CD4-positive, alpha-beta T cell treated with Interleukin-21 for 1 hour (primary cell): Measurements from ENCODE around the gene SBNO2.

Experiments used
- DNase-seq: peaks from one replicate; pipeline ENCODE4 v3.0.0-alpha.2; 2020

Gene SBNO2

DNA sequence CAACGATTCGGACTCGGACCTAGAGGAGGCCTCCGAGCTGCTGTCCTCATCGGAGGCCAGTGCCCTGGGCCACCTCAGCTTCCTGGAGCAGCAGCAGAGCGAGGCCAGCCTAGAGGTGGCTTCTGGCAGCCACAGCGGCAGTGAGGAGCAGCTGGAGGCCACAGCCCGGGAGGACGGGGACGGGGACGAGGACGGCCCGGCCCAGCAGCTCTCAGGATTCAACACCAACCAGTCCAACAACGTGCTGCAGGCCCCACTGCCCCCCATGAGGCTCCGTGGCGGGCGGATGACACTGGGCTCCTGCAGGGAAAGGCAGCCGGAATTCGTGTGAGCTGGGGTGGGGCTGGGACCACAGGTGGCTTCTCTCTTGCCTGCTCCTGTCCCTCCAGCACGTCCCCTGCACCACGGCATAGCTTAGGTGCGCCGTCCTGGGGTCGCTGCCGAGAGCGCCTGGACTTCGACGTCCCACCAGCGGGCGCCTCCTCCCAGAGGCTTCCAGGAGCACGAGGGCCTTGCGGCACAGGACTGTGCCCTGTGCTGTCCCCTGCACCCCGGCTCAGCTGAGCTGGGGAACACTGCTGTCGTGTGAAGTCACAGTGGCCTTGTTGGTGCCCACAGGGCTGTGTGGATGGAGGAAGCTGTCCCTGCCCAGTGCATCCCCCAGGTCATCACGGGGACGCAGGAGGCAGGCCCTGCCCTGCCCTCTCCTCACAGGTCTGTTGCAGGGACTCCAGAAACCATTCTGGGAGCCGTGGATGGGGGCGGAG is 88.2 kb downstream of the SBNO2 start:
- DNase-seq = no peak

DNA sequence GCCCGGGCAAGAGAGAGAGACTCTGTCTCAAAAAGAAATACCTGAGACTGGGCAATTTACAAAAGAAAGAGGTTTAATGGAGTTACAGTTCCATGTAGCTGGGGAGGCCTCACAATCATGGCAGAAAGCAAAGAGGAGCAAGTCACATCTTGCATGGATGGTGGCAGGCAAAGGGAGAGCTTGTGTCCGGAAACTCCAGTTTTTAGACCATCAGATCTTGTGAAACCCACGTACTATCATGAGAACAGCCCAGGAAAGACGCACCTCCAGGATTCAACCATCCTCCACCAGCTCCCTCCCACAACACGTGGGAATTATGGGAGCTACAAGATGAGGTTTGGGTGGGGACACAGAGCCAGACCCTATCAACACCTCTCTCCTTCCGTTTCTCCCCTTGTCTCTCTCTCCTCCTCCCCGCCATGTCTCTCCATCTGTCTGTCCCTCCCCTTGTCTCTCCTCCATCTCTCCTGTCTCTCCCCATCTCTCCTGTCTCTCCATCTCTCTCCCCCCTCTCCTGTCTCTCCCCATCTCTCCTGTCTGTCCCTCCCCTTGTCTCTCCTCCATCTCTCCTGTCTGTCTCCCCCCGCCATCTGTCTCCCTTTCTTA is 88.9 kb downstream of the SBNO2 start:
- DNase-seq = no peak

DNA sequence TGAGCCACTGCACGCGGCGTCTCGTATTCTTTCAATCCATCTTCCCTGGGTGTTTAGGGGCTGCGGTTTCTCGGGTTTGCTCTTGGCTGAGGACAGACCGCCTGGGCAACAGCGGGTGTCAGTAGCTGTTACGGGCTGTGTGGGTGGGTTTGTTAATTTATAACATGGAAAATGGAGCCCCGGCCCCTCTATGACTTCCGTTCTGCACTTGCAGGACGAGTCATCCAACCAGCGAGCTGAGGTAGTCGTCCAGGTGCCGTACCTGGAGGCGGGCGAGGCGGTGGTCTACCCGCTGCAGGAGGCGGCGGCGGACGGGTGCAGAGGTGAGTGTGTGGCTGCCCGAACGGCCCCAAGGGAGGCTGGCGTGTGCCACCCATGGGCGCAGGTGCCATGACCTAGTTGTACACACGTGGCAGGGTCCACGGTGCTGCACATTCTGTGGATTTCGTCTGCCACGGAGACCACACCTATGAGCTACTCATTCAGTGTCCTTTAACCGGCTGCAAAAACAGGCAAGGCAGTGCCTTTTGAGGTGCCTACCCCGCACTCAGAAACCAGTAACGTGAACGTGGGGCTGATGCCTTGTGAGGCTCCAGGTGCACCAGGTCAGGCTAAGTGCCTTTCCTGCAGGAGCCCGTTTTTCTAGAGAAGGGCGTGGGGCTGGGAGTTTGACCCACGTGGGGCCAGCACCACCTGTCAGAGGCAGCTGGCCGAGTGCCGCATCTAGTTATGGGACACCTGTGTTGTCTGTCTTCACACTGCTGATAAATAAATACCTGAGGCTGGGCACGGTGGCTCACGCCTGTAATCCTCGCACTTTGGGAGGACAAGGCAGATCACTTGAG is 89.8 kb downstream of the SBNO2 start:
- DNase-seq = no peak

DNA sequence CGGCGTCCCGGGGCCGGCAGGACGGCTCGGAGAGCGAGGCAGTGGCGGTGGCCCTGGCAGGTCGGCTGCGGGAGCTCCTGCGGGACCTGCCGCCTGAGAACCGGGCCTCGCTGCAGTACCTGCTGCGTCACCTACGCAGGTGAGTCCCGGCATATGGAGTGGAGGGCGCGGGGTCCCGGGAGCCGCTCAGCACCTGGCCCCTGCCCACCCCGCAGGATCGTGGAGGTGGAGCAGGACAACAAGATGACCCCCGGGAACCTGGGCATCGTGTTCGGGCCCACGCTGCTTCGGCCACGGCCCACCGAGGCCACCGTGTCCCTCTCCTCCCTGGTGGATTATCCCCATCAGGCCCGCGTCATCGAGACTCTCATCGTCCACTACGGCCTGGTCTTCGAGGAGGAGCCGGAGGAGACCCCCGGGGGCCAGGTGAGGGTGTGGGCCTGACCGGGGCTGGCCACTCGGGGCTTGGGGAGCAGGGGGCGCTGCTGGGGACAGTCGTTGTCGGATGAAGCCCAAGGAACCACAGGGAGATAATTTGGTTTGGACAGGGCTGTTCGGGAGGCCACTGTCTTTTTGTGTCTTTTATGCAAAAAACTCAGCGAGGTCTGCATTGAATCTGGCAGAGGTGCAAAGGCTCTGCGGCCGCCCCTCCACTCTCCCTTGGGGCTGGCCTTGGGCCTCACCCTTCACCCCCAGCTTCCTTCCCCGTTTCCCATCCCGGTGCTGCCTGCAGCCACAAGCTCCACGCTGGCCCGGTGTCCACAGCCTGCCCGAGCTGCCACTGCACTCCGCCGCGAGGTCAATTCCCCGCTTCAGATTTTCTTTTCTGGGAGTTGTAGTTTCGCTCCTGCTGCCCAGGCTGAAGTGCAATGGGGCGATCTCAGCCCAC is 90.9 kb downstream of the SBNO2 start:
- no peak for DNase-seq

DNA sequence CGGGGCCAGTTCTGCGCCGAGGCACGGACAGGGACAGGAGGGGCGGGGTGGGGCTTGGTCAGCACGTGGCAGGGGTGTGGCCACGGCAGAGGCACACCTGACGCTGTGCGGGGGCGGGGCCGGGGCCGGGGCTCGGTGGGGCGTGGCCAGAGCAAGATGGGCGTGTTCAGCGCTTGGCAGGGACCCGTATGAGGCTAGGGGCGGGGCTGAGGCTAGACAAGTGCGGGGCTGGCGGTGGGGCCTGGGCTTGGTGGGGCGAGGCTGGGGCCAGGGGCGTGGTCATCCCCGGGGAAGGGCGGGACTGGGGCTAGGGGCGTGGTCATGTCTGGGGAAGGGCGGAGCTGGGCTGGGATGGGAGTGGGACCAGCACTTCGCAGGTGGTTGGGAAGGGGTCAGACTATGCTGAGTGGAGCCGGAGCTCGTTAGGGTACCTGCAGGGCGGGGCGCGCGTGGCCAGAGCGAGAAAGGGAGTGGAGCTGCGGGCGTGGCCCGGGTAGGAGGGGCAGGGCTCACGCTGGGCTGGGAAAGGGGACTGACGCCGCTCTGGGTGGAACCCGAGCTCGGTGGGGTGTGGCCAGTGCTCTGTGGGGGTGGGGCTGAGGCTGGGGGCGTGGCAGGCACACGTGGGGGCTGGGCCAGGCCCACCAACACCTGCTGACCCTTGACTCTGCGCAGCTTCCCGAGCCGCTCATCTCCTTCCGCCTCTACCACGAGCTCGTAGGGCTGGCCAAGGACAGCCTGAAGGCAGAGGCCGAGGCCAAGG is 91.7 kb downstream of the SBNO2 start:
- DNase-seq = peak; percentile 90

DNA sequence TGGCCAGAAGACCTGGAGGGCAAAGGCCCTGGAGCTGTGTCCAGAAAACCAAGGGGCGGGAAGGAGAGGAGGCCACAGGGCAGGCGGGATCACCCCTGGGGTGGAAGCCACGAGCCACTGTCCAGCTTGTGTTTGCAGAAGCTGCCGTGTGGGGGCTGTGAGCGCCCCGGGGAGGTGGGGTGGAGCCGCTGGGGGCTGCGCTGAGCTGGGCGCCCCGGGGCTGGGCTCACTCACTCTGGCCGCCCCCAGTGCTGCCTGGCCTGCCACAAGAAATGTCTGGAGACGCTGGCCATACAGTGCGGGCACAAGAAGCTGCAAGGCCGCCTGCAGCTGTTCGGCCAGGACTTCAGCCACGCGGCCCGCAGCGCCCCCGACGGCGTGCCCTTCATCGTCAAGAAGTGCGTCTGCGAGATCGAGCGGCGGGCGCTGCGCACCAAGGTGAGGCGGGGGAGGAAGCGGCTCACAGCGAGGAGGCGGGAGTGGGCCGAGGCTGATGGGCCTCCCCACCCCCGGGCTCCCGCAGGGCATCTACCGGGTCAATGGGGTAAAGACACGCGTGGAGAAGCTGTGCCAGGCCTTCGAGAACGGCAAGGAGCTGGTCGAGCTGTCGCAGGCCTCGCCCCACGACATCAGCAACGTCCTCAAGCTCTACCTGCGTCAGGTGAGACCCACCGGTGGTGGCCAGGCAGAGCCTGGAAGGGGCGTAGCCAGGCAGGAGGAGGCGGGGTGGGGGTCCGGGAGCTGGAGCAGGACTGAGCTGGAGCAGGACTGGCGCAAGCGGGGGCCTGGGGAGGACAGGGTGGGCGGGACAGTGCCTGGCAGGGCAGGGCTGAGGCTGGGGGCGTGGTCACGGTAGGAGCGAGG is 92.5 kb downstream of the SBNO2 start:
- DNase-seq = no peak

DNA sequence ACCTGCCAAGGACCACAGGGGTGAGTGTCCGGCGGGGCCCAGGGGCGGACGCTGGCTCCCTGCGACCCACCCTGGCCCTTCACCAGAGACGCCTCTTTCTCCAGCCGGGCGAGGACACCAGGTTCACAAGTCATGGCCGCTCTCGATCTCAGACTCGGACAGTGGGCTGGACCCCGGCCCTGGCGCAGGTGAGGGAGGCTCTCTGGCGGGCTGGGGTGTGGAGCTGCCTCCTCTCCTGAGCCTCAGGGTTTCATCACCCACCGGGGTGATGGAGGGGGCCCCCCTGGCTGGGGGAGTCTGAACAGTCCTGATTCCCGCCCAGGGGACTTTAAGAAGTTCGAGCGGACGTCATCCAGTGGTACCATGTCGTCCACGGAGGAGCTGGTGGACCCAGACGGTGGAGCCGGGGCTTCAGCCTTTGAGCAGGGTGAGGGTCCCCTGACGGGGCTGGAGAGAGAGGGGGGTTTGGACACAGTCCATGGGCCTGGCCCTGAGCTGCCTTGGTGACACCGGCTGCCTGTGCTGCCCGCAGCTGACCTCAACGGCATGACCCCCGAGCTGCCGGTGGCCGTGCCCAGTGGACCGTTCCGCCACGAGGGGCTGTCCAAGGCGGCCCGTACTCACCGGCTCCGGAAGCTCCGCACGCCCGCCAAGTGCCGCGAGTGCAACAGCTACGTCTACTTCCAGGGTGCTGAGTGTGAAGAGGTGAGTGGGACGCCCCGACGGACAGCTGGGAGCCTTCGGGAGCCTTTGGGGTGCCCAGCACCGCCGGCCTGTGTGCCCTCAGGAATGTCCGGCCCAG is 93.5 kb downstream of the SBNO2 start:
- no peak for DNase-seq

DNA sequence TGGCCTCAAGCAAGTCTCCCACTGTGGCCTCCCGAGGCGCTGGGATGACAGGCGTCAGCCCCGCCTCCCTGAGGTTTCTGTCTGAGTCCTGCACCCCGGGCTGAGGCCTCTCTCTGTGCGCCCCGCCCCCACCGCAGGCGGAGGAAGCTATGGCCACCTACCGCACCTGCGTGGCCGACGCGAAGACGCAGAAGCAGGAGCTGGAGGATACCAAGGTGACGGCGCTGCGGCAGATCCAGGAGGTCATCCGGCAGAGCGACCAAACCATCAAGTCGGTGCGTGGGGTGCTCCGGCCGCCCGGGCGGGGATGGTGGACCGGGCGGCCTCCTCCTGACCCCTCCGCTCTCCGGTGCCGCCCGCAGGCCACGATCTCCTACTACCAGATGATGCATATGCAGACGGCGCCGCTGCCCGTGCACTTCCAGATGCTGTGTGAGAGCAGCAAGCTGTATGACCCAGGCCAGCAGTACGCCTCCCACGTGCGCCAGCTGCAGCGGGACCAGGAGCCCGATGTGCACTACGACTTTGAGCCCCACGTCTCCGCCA is 94.4 kb downstream of the SBNO2 start:
- DNase-seq = peak; percentile 71

DNA sequence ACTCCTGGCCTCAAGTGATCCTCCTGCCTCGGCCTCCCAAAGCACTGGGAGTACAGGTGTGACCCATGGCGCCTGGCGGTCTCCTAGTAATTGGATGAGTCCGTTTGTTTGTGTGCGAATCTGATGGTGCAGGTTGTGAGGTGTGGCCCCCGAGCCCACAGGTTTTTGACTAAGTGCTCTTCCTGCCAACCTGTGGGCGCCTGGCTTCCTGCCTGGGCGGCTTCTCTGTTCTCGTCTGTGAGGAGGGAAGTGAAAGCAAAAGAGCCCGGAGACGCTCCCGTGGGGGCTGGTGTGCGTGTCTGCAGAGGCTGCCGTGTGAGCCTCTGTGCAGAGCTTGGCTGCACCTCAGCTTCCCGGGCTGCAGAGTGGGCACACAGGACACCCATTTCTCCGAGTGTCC is 97.1 kb downstream of the SBNO2 start:
- peak; percentile 95 for DNase-seq

DNA sequence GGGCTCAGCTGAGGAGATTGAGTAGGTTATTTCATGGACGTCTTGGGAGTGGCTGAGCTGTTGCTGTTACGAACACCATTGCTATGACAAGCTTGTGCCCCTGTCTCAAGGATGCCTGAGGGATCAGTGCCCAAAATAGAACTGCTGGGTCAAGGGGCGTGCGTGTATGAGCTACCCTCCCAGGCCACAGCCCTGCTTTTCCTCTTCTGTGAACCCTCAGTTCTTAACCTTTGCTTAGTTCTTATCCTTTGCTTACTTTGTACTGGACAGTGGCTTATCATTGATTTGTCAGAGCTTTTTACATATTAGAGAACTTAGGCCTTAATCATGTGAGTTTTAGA is 98.1 kb downstream of the SBNO2 start:
- no peak for DNase-seq

DNA sequence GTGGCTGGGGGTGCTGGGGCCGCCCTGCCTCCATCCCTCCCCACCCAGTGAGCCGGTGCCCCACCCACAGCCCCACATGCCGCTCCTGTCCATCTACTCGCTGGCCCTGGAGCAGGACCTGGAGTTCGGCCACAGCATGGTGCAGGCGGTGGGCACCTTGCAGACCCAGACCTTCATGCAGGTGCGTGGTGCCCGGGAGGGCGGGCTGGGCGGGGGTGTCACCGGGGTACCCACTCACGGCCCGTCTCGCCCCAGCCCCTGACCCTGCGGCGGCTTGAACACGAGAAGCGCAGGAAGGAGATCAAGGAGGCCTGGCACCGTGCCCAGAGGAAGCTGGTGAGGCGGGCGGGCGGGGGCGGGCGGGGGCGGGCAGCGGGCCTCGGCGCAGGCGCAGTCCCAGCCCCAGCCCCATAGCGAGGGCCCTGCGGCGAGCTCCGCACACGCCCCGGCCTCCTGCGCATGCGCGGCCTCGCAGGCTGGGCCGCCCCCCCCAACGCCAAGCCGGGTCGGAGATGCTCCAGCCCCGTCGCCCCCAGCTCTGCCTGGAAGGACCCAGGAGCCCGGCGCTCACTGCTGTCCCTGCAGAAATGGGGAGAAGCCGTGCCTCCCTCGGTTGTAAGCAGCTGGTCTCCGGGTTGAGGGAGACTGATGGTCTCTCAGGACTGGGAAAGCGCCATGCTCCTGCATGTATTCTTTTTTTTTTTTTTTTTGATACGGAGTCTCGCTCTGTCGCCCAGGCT is 99.4 kb downstream of the SBNO2 start:
- DNase-seq = peak; percentile 94

DNA sequence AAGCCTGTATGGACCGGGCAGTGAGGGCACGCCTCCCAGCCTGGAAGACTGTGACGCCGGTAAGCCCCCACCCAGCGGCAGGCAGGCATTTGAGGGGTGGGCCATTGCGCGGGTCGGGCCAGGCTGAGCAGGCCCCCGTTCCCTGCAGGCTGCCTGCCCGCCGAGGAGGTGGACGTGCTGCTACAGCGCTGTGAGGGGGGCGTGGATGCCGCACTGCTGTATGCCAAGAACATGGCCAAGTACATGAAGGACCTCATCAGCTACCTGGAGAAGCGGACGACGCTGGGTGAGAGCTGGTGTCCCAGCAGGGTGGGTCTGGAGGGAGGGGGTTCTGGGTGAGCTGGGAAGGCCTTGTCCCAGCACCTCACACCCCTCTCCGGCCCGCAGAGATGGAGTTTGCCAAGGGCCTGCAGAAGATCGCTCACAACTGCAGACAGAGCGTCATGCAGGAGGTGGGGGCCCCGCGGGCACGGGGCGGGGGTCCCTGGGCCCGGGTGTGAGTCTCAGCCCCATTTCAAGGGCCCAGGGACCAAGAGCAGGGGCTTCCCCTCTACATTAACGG is 100.0 kb downstream of the SBNO2 start:
- no peak for DNase-seq

DNA sequence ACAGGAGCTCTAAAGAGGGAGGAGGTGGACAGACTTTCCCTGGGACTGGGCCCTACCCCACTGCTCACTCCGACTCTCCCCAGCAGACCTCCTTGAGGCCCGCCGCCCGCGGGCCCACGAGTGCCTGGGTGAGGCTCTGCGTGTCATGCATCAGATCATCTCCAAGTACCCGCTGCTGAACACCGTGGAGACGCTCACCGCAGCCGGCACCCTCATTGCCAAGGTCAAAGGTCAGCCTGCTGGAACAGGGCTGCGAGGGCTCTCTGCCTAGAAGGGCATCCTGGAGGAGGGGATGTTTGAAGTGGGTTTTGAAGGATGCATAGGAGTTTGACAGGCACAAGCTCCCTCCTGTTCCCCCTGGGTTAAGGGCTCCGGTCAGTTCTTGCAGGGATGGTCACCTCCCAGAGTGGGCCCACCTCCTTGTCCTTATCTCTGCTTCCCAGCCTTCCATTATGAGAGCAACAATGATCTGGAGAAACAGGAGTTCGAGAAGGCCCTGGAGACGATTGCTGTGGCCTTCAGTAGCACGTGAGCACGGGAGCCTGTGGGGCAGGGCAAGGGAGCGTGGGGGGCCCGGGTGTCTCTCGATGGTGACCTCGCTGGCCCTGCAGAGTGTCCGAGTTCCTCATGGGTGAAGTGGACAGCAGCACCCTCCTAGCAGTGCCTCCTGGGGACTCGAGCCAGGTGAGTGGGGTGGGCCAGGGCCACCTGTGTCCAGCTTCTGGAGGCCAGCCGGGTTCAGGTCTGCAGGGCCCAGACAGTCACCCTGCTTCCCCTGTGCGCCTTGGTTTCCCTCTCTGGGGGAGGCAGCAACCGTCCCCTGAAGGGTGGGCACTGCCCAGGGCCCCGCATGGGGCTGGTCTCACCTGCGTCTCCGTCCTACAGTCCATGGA is 100.8 kb downstream of the SBNO2 start:
- no peak for DNase-seq

DNA sequence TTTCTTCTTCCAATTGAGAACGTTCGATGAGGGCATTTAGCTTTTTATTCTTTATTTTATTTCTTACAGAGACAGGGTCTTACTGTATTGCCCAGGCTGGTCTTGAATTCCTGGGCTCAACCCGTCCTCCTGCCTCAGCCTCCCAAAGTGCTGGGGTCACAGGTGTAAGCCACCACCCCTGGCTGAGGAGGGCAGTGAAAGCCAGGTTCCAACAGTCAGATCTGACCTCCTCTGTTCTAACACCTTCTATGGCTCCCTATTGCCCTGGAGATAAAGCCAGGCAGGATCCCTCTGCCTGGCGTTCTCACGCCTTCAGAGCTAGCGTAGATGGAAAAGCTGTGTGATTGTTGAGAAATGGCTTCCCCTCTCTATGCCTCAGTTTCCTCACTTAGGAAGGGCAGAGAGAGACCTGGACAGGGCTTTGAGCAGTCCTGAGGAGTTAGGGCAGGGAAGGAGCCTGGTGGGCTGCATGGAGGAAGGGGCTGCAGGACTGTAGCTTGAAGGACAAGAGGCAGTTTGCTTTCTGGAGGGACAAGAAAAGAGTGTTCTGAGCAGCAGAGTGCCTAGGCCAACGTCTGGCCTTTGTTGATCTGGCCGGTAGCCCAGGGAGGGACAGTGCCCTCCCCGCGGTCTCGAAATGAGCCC is 101.6 kb downstream of the SBNO2 start:
- DNase-seq = no peak

DNA sequence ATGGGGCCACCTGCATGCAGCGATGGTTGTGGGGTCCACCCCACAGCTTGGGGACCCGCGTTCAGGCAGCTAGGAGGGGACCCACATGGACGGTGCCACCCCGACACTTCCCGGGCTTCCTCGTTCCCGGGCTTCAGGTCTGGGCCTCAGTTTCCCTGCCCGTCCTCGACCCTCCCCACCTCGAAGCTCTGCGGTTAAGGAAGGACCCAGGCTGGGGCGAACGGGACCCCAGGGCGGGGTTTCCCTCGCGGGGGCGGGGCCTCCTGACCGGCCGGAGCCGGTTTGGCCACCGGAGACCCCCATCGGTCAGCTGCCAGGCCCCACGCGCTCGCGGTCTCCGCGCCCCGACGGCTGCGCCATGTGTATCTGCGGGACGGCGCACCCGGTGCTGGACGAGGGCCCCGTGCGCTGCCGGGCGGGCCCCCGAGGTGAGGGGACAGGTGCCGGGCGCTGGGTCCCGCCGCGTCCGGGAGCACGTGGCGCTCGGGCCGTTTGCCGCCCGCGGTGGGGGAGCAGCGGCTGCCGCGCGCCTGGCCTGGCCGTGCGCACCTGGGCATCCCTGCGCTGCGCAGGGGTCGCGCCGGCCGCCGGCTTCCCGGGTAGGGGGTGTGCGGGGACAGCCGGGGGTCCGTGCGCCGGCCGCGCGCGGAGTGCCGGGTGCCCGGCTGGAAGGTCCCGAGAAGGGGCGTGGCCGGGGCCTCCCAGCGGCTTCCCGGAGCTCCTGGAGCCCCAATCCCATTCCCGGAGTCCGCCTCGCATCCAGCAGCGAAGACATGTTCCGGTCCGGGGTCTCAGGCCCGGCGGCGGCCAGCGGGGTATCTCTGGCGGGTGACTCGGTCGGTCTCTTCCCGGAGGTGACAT is 102.9 kb downstream of the SBNO2 start:
- no peak for DNase-seq

DNA sequence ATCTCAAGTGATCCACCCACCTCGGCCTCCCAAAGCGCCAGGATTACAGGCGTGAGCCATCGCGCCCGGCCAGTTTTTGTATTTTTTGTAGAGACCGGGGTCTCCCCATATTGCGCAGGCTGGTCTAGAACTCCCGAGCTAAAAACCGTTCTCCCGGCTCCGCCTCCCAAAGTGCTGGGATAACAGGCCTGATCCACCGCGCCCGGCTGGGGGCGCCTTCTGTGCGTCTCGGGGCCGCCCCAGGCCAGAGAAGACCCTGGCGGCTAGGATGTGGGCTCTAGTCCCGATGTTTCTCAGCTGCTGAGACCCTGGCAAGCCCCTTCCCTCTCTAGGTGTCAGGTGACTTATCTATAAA is 103.5 kb downstream of the SBNO2 start:
- DNase-seq = no peak
